GM18519 (cell line): ENCODE data around the gene SRP54.
A peak's percentile ranks its signal among the peaks of the same experiment; 100 is the strongest.
"Not testable (repeated sequence)": the region's sequence is repeated elsewhere in the genome, so short reads cannot be mapped to it uniquely, and the experiment has no call there.

Experiments used
- ATAC-seq: cut with Tn5 transposase; IDR thresholded peaks from one replicate; pipeline ENCODE4 v1.9.1; 2021; ENCODE audit warnings: mild to moderate bottlenecking, moderate library complexity; ENCODE audit not compliant: unreplicated experiment, low FRiP score

The SRP54 gene

DNA sequence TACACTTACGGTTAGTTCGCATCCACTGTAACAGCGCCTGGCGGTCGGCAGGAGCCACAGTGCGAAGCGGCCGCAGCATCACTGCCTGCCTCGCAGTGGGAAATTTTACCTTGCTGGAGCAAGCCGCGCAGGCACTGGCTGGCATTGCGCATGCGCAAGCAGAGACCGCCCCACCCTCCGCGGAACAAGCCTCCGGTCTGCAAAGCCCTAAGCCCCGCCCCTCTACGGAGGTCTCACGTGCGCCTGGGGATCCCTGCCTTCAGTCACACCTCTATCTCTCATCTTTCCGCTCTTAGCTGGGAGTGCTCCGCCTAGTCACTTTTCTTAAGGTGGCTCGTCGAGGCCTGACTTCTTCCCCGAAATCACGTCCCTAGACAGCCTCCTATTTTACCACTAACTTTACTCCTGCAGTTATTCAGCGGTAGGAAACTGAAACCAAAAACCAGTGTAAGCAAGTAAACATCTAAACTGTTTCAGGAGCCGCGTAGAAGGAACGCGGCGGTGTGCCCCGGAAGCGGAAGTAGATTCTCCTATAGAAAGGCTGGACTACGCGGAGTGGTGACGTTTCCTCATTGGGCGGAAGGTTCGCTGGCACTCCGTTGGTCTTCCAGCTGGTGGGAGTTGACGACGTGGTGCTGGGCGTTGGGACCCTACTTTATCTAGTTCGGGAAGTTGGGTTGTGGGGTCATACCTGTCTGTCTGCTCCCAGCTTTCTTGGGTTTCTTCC lies at the start of gene SRP54:
SRP54 (plus strand) TSS at position 572 of the 727 bp plus-strand sequence. CDS start 13,718 bp downstream, outside the sequence.
- peak; percentile 56 for ATAC-seq

DNA sequence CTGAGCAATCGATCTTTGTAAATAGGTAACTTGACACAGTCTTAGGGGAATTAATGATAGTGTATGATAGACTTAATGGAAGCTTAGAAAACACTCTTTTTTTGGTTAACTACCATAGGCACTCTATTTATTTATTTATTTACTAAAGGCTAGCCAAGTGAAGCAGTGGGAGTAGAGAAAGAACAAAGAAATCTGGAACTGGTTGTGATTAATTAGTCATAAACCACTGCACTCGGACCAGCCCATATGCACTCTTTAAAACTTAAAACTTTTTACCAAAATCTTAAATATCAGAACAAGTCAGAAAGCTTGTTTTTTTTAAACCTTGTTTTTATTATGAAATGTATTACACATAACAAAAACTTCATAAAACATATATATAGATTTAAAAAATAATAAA lies 49.5 kb upstream of the SRP54 start:
- no peak for ATAC-seq

DNA sequence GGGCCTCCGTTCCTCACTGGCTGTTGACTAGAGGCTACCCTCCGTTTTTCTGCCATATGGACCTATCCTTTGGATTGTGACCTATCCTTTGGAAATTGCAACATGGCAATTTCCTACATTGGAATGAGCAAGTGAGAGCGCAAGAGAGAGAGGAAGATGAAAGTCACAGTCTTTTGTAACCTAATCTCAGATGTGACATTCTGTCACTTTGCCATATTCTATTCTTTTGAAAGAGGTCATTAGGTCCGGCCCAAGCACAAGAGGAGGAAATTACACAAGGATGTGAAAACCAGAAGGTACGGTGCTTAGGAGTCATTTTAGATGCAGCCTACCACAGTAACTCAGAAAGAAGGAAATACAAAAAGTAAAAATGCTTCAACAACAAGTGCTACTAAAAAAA lies 47.3 kb upstream of the SRP54 start:
- ATAC-seq, result no peak

DNA sequence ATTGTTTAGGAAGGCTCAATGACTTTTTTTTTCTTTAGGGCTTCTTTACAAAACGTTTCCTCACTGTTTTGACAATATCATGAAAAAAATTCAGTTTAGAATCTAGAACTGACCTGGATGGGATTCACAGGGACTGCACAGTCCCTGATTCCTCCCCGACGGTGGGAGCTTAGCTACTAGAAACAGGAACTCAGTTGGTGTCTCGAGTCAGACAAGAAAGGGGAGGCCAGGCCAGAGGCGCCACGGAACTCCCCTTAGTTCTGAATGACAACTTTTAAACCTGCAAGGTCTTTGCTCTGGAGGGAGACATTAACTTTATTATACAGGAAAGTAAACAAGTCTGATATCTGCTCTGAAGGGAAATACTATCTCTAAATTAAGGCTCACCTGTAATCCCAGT lies 45.4 kb upstream of the SRP54 start:
- ATAC-seq, result no peak

DNA sequence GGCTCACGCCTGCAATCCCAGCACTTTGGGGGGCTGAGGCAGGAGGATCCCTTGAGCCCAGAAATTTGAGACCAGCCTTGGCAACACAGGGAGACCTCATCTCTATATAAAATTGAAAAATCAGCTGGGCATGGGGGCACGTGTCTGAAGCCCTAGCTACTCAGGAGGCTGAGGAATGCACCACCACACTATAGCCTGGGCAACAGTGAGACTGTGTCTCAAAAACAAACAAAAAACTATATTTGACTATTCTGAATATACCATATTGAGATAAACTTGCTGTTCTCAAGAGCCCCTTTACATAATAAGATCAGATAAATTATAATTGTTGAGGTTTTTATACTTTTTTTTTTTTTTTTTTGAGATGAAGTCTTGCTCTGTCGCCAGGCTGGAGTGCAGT lies 44.9 kb upstream of the SRP54 start:
- no peak for ATAC-seq

DNA sequence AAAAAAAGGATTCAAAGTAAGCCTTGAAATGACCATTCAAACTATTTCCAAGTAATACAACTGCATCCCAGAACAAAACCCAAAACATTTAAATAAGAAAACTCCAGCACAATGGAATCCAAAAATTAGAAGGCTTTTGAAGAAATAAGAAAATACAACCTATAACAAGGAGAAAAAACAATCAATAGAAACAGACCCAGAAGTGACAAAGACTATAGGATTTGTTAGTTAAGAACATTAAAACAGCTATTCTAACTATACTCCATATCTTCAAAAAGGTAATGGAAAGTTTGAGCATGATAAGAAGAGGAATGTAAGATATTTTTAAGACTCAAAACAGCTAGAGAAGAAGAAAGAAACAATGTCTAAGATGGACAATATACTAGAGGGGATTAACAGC lies 39.3 kb upstream of the SRP54 start:
- no peak for ATAC-seq

DNA sequence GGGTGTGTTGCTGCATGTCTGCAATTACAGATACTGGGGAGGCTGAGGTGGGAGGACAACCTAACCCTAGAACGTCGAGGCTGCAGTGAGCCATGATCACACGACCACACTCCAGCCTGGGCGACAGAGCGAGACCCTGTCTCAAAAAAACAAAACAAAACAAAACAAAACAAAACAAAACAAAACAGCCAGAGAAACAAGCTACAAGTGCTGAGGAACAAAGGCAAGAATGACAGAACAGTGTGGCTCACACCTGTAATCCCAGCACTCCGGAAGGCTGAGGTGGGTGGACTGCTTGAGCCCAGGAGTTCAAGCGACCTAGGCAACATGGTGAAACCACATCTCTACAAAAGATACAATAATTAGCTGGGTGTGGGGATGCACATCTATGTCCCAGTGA lies 38.0 kb upstream of the SRP54 start:
- ATAC-seq, result no peak

DNA sequence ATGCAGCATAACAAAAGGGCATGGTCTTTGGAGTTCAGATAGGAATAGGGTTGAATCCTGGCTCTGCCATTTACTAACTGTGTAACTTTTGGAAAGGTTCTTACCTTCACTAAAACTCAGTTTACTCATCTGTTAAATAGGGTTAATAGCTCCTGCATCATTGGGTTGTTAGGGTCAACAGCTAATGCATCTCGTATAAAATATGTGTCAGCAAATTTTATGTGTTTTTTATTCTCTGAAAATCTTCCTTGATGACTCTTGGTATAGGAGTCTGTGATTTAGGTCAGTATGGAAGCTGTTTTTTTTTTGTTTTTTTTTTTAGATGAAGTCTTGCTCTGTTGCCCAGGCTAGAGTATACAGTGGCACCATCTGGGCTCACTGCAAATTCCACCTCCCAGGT lies 36.1 kb upstream of the SRP54 start:
- no peak for ATAC-seq

DNA sequence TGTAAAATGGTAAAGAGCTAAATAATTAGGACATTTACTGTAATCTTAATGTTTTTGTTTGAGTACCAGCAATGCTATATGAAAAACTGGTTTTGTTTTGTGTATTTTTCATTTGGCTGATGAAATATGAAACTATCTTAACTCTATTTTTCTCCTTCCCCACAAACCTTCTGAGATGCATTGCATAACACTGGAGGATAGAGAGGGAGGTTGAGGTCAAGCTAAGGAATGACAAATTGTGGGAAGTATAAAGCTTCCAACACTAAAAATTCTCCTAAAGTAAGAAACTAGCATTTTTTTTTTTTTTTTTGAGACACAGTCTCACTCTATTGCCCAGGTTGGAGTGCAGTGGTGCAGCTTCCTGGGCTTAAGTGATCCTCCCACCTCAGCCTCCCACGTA lies 31.5 kb upstream of the SRP54 start:
- no peak for ATAC-seq

DNA sequence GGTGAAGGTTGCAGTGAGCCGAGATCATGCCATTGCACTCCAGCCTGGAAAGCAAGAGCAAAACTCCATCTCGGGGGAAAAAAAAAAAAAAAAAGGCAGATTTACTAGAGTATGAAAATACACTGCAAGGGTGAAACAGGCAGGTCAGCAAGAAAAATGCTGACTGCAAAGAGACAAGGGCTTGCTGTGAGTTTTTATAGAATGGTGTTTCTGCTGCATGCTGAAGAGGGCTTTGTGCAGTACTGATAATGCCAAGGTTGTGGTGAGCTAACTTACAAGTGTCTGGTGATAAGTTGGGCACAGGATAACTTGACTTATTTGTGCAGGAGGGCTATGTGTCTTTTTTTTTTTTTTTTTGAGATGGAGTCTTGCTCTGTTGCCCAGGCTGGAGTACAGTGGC lies 25.9 kb upstream of the SRP54 start:
- ATAC-seq, result no peak

DNA sequence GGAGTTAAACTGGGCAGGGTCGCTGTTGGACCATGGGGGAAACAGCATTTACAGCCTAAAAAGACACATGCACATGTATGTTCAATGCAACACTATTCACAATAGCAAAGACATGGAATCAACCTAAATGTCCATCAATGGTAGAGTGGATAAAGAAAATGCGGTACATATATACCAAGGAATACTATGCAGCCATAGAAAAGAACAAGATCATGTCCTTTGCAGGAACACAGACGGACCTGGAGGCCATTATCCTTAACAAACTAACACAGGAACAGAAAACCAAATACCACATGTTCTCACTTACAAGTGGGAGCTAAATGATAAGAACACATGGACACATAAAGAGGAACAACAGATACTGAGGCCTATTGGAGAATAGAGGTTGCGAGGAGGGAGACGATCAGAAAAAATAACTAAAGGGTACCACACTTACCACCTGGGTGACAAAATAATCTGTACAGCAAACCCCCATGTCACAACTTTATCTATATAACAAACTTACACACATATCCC lies 25.0 kb upstream of the SRP54 start:
- ATAC-seq, result no peak

DNA sequence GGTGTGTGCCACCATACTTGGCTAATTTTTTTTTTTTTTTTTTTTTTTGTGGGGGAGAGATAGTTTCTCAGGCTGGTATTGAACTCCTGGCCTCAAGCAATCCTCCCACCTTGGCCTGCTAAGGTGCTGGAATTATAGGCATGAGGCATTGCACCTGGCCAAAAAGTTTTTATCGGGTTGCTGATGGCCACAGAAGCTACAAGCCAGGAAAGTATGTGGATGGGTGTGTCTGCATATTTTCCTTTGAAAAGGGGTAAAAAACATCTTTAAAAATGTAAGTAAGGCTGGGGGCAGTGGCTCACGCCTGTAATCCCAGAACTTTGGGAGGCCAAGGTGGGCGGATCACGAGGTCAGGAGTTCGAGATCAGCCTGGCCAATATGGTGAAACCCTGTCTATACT lies 20.7 kb upstream of the SRP54 start:
- not testable (repeated sequence) for ATAC-seq

DNA sequence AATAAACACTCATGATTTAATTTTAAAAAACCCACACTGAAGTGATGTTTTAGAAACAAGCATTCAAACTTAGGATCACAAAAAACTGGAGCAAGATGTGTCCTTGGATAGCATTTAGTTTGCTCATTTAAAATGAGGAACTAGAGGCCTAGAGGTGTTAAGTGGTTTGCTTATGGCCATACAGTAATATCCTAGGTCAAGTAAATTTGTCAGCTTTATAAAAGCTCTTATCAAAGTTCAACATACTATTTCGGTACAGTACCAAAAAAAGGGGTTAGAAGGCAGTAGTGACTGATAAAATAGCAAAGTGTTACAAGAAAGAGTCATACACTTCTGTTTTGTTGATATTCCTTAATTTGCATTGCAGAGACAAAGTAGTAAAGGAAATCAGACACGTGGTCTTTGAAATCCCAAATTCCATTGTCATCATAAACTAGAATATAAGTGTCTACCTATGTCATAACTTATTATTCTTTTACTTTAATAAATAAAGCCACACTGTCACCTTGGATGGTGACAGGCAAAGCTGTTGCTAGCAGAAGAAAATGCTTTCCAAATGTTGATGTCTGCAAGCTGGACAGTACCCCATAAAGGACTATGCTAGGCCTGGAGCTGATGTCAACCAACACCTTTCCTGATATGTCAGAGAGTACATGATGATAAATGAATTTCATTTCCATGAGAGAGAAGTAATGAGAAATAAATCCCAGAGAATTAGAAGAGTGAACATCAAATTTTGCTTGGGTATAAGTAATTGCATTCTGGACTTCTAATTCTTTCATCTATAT lies 17.6 kb upstream of the SRP54 start:
- ATAC-seq, result no peak

DNA sequence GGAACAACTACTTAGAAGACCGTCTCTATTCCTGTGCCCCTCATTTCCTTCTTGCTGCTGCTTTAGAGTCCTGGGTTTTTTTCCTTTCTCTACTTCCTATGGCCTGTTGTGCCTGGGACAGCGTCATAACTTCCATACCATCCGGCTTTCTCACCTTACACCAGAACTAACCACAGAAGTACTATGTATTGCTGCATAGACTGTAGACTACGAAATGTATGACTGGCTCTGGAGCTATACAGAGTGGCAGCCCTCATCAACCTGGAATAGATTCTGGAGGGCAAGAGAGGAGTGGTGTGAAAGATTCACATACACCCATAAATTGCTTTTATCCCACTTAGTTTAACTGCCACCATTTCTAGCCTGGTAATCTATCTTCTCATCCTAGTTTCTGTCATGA lies 16.9 kb upstream of the SRP54 start:
- no peak for ATAC-seq

DNA sequence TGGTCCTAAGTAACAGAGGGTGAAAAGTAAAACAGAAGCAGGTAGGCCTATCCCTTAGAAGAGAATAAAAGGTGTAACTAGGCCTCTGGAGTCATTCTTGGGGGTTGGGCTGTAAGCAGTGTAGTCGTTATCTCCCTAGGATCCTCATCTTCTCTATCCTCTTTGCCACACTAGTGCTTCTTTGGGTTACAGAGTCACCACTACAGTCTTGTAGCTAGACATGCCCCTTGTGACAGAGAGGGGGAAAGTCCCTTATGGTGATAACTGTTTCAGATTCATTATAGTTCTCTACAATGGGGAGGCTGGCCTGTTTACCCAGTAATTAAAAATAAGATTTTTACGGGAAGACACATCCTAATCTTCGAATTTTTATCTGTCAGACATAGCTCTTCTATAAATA lies 16.4 kb upstream of the SRP54 start:
- peak; percentile 93 for ATAC-seq

DNA sequence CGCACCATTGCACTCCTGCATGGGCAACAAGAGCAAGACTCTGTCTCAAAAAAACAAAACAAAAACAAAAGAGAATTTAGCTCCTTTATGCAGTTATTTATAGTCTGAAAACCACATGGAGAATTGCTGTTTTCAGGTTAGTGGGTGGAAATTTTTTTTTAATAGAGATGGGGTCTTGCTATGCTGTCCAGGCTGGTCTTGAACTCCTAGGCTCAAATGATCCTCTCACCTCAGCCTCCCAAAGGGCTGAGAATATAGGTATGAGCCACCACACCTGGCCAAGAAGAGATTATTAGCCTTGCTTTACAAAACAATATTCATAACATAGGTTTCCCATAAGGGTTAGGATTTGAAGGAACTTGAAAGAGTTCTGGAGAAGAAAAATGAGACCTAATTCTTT lies 12.1 kb upstream of the SRP54 start:
- no peak for ATAC-seq

DNA sequence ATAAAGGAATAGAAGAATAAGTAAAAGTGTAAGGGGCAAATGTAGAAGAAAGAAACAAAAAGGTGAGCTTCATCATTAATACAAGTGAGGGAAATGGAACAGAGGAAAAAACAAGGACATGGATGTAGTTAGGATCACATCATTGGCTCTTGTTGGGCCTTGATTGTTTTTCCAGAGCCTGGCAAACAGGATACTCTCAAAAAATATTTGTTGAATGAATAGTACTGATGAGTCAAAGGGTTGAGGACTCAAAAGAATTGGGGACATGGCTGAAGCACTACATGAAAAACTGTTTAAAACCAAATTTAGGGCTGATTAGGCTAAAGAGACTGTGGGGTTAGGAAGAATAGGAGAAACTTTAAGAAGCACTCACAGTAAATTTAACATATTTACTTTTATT lies 11.4 kb upstream of the SRP54 start:
- no peak for ATAC-seq

DNA sequence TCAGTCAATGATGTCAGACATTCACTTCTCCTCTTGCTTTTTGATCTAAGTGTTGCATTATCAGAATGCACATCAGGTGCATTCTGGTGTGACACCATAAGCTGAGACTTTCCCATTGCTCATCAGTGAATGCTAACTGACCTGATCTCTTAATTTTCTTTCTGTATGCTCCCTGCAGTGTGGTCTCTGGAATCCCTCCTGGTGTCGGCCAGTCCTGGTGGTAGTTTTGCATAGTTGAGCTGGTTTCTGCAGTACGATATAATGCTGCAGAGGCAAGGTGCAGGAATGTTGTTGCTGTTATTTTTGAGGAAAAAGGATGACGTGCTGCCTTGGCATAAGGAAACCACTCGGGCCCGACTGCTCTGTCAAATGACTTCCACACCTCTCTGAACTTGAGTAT lies 11.0 kb upstream of the SRP54 start:
- ATAC-seq, result no peak

DNA sequence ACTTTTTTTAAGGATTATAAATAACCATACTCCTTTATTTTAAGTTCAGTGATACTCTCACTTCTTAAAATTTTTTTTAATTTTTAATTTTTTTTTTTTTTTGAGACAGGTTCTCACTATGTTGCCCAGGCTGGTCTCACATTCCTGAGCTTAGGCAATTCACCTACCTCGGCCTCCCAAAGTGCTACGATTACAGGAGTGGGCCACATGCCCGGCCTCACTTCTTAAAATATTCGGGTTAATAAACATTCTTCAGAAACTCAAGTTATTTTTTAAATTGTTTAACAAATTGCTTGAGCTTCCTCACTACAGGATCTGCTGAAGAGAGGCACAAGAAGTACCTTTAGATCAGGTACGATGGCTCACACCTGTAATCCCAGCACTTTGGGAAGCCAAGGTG lies 4.3 kb upstream of the SRP54 start:
- no peak for ATAC-seq

DNA sequence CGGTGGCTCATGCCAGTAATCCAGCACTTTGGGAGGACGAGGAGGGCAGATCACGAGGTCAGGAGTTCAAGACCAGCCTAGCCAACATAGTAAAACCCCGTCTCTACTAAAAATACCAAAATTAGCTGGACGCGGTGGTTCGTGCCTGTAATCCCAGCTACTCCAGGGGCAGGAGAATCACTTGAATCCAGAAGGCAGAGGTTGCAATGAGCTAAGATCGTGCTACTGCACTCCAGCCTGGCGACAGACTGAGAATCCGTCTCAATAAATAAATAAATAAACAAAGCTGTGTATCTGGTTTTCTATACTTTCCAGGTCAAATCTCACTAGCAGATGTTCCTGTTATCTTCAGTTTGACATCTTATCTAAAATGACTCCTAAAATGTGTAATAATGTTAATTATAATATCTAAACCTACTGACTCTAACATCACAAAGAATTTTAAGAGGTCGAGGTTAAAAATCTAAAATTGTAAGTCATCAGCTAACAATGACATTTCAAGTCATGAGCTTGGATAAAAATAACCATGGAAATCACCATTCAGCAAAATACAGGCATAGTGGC lies 2.4 kb upstream of the SRP54 start:
- no peak for ATAC-seq

DNA sequence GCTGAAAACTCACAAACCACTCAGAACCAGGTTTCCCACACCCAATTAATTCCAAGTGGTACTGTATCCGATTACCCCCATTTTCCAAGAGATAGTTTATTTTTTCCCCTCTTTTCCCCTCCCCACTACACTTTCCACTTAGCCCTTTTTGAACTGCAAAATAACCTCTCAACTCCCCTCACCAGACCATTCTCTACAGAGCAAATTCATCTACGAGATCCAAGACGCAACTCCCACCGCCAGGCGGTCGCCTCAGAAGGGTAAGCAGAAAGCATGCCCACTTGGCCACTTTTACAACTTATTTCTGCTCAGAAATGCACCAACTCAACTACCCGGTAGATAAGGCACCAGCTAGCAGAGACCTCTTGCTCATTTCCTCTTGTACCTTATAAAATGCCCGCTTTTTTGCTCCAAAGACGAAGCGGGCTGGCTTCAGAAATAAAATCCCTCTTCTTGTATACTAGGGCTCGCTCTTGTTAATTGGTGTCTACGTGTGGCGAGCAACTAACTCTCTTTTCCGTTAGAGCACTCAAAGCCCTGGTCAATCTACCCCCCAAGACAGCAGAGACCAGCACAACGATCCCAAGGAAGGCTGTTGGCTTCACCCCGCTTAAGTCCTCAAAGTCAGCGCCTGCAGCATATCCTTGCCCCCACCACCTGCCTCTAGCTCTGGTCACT lies 910 bp upstream of the SRP54 start:
- peak; percentile 1 for ATAC-seq
